SW480 (cell line): Measurements from ENCODE around the gene DENND1A.
A peak's percentile ranks its signal among the peaks of the same experiment; 100 is the strongest.
"Not testable (repeated sequence)": the region's sequence is repeated elsewhere in the genome, so short reads cannot be mapped to it uniquely, and the experiment has no call there.

ENCODE experiments used
- DNase-seq: peaks from one replicate; pipeline ENCODE4 v3.0.0-alpha.2; 2016; ENCODE audit warnings: low spot score

The DENND1A gene

DNA sequence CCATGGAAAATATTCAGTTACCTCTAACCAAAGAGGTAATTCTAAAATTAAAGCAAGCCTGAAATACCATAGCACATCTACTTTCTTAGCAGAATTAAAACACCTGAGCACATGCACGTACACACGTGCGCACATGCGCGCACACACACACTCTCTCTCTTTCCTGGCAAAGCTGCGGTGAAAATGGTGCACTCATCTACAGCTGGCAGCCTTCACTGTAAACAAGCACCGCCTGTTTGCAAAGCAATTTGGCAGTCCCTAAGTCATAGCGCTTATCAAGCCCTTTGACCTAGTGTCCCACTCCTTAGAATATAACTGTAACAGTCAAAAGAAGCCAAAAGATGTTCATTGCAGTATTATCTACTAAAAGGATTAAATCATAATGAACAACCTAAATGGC, 278.7 kb downstream of the DENND1A start:
- no peak for DNase-seq

DNA sequence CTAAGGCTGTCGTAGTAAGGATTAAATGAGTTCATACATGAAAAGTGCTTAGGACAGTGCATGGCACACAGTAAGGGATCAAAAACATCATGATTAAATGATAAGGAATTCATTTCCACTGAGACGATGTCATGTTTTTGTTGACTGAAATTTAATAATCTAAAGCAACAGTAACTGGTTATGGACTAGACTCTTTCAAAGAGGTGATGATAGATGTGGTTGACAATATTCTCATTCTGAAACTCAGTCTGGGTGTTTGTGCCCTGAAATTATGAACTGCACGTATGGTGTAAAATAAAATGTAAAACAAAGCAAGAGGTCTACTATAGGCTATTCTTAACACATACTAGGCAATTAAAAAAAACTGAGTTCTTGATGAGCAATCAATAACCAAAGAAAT, 280.0 kb downstream of the DENND1A start:
- no peak for DNase-seq

DNA sequence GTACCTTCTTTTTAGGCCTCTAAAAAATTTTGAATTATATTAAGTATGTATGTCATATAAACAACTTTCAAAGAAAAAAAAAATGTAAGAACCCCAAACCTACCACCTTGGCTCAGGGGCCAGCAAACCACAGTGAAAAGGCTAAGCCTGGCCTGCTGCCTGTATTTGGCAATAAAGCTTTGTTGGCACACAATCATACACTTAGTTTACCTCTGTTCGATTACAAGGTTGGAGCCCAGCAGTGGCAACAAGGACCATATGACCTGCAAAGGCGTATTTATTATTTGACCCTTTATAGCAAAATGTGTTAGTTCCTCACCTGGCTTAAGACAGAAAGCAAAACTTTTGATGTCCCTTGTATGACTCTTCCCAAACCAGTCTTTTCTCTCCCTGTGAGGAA, 282.8 kb downstream of the DENND1A start:
- DNase-seq, result no peak

DNA sequence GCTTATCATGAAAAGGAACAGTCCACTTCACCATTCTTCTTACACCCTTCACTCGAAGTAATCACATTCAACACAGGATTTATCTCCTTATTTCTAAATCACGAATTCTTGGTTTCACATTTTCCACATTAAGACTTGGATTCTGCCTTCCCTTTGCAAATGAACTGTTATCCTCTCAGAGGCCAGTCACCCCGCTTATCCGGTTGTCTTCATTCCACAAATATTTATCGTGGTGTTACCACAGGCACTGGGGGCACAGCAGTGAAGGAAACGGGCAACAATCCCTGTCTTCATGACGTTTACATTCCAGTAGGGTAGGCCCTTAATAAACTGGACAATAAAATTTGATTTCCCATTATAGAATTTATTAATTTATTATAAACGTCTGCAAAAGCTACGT, 284.2 kb downstream of the DENND1A start:
- DNase-seq, result no peak

DNA sequence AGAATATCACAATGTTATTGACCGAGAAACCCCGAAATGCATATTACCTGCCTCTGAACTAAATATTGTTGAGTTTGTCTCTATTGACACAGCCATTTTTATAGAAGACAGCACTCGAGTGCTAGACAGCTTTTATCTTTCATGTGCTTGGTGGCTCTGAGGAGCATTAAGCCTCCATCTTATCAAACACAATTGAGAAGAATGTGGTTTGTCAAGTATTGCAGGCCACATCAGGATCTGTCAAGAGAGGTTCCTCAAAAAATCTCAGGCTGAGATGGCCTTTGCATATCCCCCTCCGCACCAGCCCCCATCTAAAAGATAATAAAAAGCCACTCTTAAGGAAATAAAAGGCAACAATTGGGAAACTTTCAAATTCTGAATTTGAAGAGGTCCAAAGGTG, 284.8 kb downstream of the DENND1A start:
- no peak for DNase-seq

DNA sequence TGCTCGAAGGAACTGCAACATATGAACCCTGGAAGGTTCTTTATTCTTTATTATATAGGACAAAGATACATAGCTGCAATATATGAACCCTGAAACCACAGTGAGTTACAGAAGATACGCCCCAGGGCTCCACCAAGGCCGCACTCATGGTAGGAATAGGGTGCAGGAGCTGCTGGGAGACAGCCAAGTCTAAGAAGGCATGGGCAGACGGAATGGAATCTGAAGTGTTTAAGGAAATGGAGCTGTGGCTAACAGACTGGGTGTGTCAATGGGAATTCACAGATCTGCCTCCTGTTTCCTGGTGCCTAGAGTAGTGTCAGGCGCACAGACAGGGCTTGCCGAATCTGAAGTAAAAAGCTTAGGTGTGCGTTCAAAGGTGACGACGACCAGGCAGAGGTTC, 286.4 kb downstream of the DENND1A start:
- DNase-seq, result no peak

DNA sequence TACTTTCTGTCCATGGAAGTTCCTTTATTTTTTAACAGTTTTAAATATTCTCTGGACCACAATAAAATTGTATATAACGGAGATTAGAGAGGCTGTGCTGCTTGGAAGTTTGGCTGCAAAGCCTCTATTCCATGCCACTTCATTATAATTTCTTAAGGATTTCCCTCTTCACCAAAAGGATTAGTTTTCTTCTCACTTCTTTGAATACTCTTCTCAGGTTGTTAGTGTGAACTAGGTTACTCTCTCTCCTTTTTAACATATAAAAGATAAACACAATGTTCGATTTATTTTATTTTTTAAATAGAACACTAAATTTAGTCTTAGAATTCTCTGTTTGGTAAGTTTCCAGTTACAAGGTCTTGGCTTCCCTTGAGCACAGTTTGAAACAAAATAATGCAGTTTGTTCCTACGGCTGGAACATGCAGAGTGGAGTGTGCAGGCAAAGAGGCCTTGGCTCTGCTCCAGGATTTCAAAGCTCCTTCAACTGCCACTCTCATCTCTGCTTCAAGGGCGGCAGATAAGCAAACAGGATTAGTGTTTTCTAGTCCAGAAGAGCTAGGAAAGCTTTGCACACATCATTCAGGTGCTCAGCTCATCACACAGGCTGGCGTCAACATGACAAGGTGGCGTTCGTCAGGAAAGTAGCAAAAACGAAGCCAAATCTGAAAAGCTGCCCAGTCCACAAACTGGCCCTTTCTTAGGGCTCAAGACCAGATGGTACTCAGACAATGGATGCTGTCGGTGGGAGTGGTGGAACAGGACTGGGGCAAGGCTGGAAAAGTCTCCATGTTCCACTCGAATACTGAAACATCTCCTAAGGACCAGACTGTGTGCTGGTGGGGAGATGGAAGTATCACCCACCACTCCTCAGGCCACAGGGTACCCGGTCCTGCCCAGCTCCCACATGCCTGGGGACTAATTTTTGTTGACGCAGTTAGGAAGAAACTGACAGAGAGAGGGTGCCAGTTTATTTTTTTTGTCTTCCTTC, 287.3 kb downstream of the DENND1A start:
- no peak for DNase-seq

DNA sequence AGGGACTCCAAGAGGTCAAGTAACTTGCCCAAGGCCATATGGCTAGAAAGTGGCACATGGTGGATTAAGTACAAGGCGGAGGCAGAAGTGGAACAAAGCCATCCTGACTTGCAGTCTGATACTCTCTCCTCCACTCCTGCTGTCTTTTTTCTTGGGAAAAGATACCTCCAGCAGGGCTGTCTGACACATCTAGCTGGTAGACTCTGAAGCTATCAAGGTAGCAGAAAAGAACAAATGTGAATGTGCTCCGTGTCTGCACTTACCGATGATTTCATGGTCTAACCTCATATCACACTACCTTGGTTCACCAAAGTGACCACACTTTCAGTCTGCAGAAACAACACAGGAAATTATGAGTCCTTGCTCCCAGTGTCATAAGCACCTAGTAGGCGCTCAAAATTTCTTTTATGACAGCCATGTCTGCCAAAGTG, 289.1 kb downstream of the DENND1A start:
- DNase-seq, result no peak

DNA sequence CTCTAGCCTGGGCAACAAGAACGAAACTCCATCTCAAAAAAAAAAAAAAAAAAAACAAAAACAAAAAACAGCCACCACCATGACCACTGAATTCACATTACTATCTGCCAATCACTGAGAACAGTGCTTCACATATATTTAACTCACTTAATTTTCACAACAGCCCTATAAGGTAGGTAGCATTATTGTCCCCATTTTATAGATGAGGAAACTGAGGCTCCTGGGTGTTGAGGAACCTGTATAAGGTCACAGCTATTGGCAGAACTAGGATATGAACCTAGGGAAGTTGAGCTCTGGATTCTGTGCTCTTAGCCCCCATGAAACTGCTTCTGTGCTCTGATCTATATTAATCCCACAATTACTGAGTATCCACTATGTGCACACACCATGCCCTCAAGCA, 290.2 kb downstream of the DENND1A start:
- no peak for DNase-seq

DNA sequence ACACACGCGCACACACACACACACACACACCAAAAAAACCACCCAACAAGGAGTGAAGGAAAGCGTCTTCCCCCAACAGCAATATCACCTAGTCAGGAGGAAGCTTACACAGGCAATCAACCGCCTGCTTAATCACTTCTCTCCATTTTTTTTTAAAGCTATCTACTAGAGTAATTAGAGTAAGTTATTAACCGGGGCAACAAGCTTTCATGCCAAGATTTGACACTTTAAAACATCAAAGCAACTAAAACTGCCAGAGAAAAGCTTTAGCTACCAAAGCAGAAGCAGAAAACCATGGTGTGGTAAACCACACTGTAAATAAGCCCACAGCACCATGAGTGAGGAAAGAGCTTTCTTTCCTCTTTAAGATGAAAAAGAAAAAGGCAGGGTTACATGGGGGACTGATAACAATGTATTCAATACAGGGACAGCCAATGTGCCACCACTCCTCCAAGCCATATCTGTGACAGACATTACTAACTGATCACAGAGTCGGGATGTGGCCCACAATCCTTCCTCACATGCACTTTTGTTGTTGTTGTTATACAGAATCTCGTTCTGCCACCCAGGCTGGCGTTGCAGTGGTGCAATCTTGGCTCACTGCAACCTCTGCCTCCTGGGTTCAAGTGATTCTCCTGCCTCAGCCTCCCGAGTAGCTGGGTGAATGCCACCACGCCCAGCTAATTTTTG, 291.8 kb downstream of the DENND1A start:
- DNase-seq, result peak; percentile 79

DNA sequence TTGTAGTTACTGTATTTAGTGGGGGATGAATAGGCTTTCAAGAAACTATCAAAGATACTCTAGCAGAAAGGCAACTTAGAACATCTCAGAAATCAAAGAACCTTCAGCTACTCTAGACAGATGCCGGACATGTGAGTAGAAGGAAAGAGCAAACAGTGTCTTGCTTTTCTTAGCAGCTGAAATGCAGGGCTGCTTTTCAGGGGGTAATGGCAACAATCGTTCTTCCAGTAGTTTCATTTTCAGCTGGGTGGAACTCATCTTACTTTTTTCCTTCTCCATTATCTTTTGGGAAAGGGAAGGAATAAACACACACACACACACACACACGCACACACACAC, 292.4 kb downstream of the DENND1A start:
- no peak for DNase-seq

DNA sequence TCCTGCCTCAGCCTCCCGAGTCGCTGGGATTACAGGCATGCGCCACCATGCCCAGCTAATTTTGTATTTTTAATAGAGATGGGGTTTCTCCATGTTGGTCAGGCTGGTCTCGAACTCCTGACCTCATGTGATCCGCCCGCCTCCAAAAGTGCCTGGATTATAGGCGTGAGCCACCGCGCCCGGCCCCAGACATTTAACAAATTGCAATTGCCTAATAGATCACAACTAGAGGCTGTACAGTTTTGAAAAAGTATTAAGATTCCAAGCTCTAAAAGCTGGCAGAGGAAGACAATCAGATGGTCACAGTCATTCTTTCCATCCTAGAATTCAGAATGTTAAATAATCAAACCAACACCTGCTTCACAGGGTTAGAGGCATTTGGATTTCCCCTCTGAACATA, 293.1 kb downstream of the DENND1A start:
- not testable (repeated sequence) for DNase-seq

DNA sequence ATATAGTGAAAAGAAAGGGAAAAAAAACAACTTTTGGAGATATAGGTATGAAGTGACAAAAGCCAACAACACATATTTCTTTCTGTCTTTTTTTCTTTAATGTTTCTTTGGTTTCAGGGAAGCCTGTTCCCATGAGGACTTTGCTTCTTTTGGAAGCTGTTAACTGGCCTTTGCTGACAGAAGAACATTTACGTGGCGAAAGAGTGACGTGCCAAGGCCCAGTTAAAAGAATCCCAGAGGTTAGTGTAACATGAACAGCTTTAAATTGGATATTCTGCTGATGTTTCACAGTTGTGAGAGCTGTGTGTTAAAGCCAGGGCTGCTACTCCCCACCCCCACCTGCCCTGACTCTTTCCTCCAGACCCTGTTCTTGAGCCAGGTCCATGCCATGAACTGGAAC, 298.1 kb downstream of the DENND1A start:
- no peak for DNase-seq

DNA sequence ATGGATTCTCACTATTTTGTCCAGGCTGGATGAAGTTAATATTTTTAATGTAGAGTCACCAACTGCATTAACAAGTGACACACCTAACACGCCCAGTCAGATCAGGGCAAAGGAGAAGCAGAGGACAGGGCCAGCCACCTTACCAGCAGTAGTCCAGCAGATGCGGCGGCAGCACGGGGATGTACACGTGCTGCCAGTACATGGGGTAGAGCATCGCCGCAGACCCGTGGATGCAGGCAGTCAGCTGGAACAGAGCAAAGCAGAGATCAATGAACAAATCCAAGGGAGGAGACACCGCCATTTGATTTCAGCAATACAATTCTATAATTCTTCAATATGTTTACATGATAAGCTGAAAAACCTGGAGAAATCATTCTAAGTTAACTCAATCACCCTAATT, 299.7 kb downstream of the DENND1A start:
- DNase-seq, result no peak

DNA sequence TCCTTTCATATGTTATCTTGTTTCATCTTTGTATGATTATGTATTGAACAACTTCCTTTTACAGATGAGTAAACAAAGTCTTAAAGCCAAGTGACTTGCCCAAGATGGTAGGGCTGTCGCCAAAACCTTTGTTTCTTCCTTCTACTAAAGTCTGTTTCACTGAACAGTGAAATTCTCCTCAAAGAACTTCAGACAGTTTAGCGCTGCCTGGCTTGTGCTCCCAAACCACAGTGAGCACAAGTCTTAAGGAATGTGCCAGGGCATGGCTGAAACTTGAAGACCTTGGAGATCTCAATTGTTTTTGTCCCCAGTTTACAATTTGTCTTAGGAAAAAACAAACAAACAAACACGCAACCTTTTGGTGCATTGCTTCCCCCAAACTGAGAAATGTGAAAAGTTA, 300.4 kb downstream of the DENND1A start:
- DNase-seq, result no peak

DNA sequence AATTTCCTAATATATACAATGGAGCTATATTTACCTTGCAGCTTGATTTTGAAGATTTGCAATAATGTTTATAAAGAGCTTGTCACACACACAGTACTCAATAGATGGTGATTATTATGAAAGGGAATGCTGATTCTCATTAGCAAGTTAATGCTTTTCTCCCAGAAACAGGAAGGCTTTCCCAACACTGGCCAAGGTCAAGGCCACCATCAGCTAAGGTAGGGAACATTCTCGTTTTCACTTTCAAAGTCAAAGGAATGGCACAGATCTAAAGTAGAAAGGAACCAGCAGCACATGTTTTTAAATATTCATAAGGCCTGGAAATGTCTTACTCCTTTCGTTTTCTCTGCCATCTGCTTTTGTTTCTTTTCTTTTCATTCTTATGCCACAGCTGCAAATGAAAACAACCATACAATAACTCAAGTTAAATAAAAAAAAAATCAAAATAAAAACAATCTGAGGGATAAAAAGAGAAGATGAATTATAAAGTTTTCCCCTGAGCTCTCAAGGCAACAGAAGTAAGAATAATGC, 307.1 kb downstream of the DENND1A start:
- DNase-seq, result no peak

DNA sequence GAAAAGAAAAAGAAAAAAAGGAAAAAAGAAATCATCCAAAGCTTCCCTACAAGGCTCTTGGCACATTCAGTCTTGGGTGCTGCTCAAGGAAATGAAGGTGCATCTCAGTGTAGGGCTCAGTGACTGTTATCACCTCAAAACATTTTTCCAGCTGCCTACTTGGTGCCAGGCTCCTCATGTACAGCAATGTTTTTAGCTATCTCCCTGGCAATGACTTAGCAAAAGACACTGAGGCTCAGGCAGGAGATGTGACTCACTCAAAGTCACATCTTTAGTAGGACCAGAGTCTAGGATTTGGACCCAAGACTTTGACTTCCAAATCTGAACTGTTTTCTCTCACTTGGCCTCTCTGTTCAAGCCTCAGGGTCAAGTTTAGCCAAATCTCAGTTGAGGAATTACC, 309.7 kb downstream of the DENND1A start:
- DNase-seq, result no peak

DNA sequence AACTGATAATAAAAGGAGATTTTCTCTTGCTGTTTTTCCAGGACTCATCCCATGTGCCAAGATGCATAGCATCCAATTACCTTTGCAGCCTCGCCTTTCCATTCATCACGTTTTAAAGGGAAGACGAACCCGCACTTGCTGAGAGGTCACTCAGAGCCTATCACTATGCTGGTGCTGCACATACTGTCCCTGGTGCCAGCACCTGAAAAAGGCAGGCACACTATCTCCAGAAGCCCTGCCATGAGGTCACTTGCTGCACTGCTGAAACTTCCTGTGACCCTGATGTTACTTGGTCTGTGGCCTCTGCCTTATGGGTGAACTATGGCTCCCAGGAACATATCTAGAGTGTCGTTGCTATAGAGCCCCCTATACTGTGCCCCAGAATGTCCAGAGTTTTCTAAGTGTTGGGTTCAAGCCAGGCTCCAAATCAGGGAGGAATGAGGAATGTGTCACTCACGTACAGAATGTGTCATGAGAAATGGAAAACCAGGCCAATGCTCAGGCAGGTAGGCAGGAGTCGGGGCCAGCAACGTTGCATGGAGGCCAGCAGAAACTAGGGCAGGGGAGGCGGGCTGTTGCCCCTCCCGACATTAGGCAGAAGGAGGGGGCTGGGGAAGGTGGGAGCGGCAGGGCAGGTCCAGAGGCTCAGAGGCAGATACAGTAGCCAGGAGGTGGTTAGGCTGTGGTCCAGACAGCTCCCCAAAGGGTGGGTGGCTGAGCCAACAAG, 311.8 kb downstream of the DENND1A start:
- DNase-seq, result peak; percentile 4

DNA sequence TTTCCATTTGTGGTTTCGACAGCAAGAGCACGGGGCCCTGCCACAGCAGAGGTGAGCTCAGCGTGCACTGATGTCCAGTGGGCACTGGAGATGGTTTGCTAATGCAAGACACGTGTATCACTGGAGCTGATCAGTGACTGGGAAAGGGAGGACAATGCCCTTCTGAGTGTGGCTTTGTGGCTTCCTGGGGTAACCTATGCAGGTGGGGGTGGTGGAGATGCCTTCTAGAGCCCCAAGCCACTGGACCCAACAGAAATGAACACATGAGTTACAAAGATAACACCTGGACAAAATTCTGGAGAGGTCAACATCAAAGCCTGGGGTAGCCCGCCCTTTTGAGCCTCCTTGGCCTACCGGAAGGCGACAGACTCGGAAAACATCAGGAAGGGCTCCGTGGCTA, 312.6 kb downstream of the DENND1A start:
- DNase-seq, result peak; percentile 52

DNA sequence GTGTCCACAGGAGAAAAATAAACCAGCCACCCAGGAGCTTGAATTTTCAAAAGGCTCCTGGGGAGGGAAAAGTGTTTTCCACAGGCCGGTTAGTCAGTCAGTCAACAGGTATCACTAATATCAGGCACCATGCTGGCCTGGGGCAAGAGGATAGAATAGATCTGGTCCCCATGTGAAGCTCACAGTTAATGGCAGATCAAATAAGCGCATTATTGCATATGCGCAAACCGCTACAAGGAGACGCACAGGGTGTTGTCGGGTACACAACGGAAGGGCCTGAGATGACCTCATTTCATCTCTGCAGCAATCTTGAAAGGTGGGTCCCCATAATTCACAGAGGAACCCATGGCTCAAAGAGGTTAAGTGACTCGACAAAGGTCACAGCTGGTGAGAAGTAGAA, 313.2 kb downstream of the DENND1A start:
- no peak for DNase-seq

DNA sequence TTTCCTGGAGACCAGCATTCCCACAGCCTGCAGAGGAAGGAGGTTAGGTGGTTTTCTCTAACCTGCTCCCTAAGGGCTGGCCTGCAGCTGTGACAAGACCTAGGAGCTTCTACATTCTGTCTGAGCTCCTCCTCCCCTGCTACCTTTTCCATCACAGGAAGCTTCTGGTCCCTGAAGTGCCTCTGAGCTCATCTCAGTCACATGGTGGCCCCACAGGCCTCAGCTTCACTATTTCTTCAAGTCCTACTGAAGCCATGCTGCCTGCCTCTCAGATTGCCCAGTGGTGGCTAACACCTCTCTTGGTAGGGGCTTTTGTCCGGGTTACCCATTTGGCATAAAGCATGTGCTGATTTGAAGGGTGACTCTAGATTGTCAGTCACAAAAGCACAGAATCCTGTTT, 314.5 kb downstream of the DENND1A start:
- no peak for DNase-seq
